Right lobe of liver (tissue), 6 donors: ENCODE data around the gene RREB1. TPM values are rescaled to one million over a fixed set of nuclear protein-coding genes. Genes with fewer than 3 reads are reported as not detected.

Experiments used
- ATAC-seq, 4 donors: fragments of 200-7000 bp; cut with Tn5 transposase; one replicate each; pipeline ENCODE4 v1.9.1; 2020; ENCODE audit warnings: mild to moderate bottlenecking in 4 of 4, moderate library complexity in 4 of 4
- DNase-seq, 3 donors: peaks; one replicate each; pipeline ENCODE4 v3.0.0-alpha.2; 2020
- H3K27ac ChIP-seq, 3 donors: fragments of 200-600 bp; one replicate each; pipeline ENCODE4 v1.8.0; 2022
- H3K27me3 ChIP-seq, 2 donors: fragments of 200-600 bp; one replicate each; pipeline ENCODE4 v1.8.0; 2022
- H3K36me3 ChIP-seq, 4 donors: fragments of 200-600 bp; sonication (generic) in 1 of 4; one replicate each; pipeline versions ENCODE4 v1.5.1 to v1.8.0; 2017 to 2022; ENCODE audit warnings: control low read depth in 1 of 4
- H3K4me1 ChIP-seq, 4 donors: fragments of 200-600 bp; sonication (generic) in 1 of 4; one replicate each; pipeline versions ENCODE4 v1.5.1 to v1.8.0; 2017 to 2022; ENCODE audit warnings: control low read depth in 1 of 4
- H3K4me3 ChIP-seq, 3 donors: fragments of 200-600 bp; one replicate each; pipeline ENCODE4 v1.8.0; 2022
- H3K9me3 ChIP-seq, 4 donors: fragments of 200-600 bp; sonication (generic) in 1 of 4; one replicate each; pipeline versions ENCODE4 v1.5.1 to v1.8.0; 2017 to 2022; ENCODE audit warnings: control low read depth in 1 of 4
- CTCF ChIP-seq, 4 donors: fragments of 200-600 bp in 3 of 4; fragments of 450-650 bp in 1 of 4; IDR thresholded peaks; one replicate each; pipeline versions ENCODE4 v1.5.1 to v1.8.0; 2016 to 2022; ENCODE audit warnings: antibody characterized with exemption in 4 of 4, mild to moderate bottlenecking in 2 of 4
- POLR2A ChIP-seq: fragments of 450-650 bp; IDR thresholded peaks from one replicate; pipeline ENCODE4 v1.6.1; 2017; ENCODE audit warnings: antibody characterized with exemption, mild to moderate bottlenecking
- WGBS: methylation state at CpG from one replicate; pipeline ENCODE4 v1.1.6; 2018; ENCODE audit warnings: low coverage, low lambda C conversion rate; ENCODE audit not compliant: insufficient coverage; ENCODE audit errors: missing lambda C conversion rate; 5-methylcytosine and 5-hydroxymethylcytosine counted together
- intact Hi-C, 2 donors: fragments of 100-400 bp; cut with DNase I; formaldehyde crosslinking; loops; one replicate each; pipeline versions ENCODE4 v1.11.2 to v1.14.1; 2022
- total RNA-seq, 6 experiments: library from RNA; depleted of rRNA in 2 of 6; stranded (reverse); fragments of >200 nt in 2 of 6; fragmentation: NEBNext Ultra II Directional in 3 of 6; extraction: Animal tissue kit (Norgen Biotek cat#: 25700) in 3 of 6; gene quantifications; one replicate each; pipeline versions ENCODE4 v1.1.0 to v1.2.4, GENCODE V29; 2016 to 2023
- donor health status: DM: no; HTN: yes; CAD: no.
- donor health status: DM: no; HTN: no; CAD: no.
- donor health status: DM: no; HTN: no; CAD: no.
- donor health status: DM: no; HTN: yes; CAD: no.
- donor health status: DM: no; HTN: yes; CAD: no.

Gene RREB1
- total RNA-seq, 6 experiments from 2014 or later: 28.7 to 46.3 (median 39.6) TPM

GRCh38 chr6:7112171-7112570 lies 4.4 kb downstream of the RREB1 start:
- intact Hi-C loops: no loop called here
- Histone ChIP-seq H3K4me1 (peaks cover 0 to 47% (median 12%) of the 10 kb centered on the region in 4 donors), H3K27ac (peak overlapping the region in 2 of 3 donors; percentile 0 to 14), H3K4me3 (peak overlapping the region in 1 of 3 donors; percentile 12), H3K9me3 (no peaks in the 10 kb centered on the region), H3K36me3 (no peaks in the 10 kb centered on the region), H3K27me3 (no peaks in the 10 kb centered on the region)
- ATAC-seq (no peak), DNase-seq (no peak)
- no peak for TF ChIP-seq CTCF (IDR thresholded peaks at IDR 0.05)
- no peak for TF ChIP-seq POLR2A

GRCh38 chr6:7112741-7113313 lies 5.1 kb downstream of the RREB1 start:
- peak; percentile 1 to 51 (median 34) for ATAC-seq

GRCh38 chr6:7114744-7115458 lies 7.1 kb downstream of the RREB1 start:
- intact Hi-C loops: no loop called here
- Histone ChIP-seq H3K27ac (no peak overlapping the region), H3K36me3 (peaks cover 0 to 4% (median 0%) of the 10 kb centered on the region in 4 donors), H3K9me3 (no peaks in the 10 kb centered on the region), H3K4me3 (no peak overlapping the region), H3K4me1 (peaks cover 0 to 44% (median 12%) of the 10 kb centered on the region in 4 donors), H3K27me3 (no peaks in the 10 kb centered on the region)
- DNase-seq: no peak
- no peak for ATAC-seq
- TF ChIP-seq CTCF (IDR thresholded peaks at IDR 0.05) (no peak), POLR2A (no peak)
- WGBS: 32% methylated on average over 8 of the region's 9 CpGs

More at GRCh38 chr6:7112741-7113313, 5.1 kb downstream of the RREB1 start:
- Histone ChIP-seq H3K4me1 (peaks cover 0 to 47% (median 12%) of the 10 kb centered on the region in 4 donors), H3K27me3 (no peaks in the 10 kb centered on the region), H3K9me3 (no peaks in the 10 kb centered on the region), H3K4me3 (peak overlapping the region in 1 of 3 donors; percentile 12), H3K36me3 (no peaks in the 10 kb centered on the region), H3K27ac (peak overlapping the region in 2 of 3 donors; percentile 0 to 14)
- peak in 2 of 3 donors; percentile 33 to 59 for DNase-seq
- WGBS: 4% methylated on average over 14 of the region's 15 CpGs
- TF ChIP-seq POLR2A (no peak), CTCF (IDR thresholded peaks at IDR 0.05) (no peak)
- intact Hi-C loops: no loop called here

GRCh38 chr6:7115543-7116231 lies 7.9 kb downstream of the RREB1 start:
- Histone ChIP-seq H3K4me1 (peaks cover 0 to 39% (median 12%) of the 10 kb centered on the region in 4 donors), H3K9me3 (no peaks in the 10 kb centered on the region), H3K27me3 (no peaks in the 10 kb centered on the region), H3K36me3 (peaks cover 0 to 4% (median 0%) of the 10 kb centered on the region in 4 donors), H3K4me3 (no peak overlapping the region), H3K27ac (no peak overlapping the region)
- TF ChIP-seq CTCF (IDR thresholded peaks at IDR 0.05) (no peak), POLR2A (no peak)
- DNase-seq (no peak), ATAC-seq (peak in 2 of 4 donors; percentile 10 to 18)
- intact Hi-C loops: no loop called here
- WGBS: 56% methylated on average over 12 of the region's 15 CpGs
